HL-60 (cell line): ENCODE results near the gene PACS1.

ENCODE experiments used
- GABPA ChIP-seq: IDR thresholded peaks from 2 replicates; pipeline ENCODE4 v1.6.1; 2012; ENCODE audit warnings: low read depth
- POLR2AphosphoS5 ChIP-seq: IDR thresholded peaks from 2 replicates; pipeline ENCODE4 v1.6.1; 2012; ENCODE audit warnings: low read depth
- SPI1 ChIP-seq: IDR thresholded peaks from 2 replicates; pipeline ENCODE4 v1.6.1; 2012; ENCODE audit warnings: low read depth, mild to moderate bottlenecking, borderline replicate concordance
- TF ChIP-seq, protein P1 (sequence below): IDR thresholded peaks from one replicate; pipeline ENCODE4 v1.5.1; 2011; ENCODE audit warnings: low read length, control low read depth, inconsistent platforms; ENCODE audit not compliant: insufficient read depth
- TF ChIP-seq, protein P2 (sequence below): IDR thresholded peaks from 2 replicates; pipeline ENCODE4 v1.6.1; 2012; ENCODE audit warnings: low read depth; ENCODE audit not compliant: insufficient replicate concordance

DNA sequence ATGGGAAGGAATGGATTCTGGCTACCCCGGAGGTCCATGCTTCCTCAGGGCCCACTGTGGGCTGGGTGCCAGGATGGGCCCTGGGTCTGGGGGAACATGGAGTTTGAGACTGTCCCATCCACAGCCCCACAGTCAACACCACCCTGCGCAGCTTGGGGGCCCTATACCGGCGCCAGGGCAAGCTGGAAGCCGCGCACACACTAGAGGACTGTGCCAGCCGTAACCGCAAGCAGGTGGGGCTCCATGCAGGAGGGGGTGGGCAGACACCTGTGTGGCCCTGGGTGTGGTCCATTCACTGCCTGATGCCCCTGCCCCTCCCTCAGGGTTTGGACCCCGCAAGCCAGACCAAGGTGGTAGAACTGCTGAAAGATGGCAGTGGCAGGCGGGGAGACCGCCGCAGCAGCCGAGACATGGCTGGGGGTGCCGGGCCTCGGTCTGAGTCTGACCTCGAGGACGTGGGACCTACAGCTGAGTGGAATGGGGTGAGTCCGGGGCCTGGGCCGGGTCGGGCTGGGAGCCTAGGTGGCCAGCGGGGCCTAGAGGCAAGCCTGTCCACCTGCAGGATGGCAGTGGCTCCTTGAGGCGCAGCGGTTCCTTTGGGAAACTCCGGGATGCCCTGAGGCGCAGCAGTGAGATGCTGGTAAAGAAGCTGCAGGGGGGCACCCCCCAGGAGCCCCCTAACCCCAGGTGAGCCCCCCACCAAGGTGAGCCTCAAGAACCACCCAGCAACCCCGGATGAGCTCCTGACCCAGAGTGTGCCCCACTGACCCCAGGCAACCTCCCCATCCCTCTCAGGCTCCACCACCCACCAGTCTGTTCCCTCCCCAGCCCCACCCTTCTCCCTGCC is 195.7 kb downstream of the PACS1 start:
- TF ChIP-seq, protein P1, sequence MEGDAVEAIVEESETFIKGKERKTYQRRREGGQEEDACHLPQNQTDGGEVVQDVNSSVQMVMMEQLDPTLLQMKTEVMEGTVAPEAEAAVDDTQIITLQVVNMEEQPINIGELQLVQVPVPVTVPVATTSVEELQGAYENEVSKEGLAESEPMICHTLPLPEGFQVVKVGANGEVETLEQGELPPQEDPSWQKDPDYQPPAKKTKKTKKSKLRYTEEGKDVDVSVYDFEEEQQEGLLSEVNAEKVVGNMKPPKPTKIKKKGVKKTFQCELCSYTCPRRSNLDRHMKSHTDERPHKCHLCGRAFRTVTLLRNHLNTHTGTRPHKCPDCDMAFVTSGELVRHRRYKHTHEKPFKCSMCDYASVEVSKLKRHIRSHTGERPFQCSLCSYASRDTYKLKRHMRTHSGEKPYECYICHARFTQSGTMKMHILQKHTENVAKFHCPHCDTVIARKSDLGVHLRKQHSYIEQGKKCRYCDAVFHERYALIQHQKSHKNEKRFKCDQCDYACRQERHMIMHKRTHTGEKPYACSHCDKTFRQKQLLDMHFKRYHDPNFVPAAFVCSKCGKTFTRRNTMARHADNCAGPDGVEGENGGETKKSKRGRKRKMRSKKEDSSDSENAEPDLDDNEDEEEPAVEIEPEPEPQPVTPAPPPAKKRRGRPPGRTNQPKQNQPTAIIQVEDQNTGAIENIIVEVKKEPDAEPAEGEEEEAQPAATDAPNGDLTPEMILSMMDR: no peak
- TF ChIP-seq SPI1 (no peak), POLR2AphosphoS5 (no peak), GABPA (no peak)
- TF ChIP-seq, protein P2, sequence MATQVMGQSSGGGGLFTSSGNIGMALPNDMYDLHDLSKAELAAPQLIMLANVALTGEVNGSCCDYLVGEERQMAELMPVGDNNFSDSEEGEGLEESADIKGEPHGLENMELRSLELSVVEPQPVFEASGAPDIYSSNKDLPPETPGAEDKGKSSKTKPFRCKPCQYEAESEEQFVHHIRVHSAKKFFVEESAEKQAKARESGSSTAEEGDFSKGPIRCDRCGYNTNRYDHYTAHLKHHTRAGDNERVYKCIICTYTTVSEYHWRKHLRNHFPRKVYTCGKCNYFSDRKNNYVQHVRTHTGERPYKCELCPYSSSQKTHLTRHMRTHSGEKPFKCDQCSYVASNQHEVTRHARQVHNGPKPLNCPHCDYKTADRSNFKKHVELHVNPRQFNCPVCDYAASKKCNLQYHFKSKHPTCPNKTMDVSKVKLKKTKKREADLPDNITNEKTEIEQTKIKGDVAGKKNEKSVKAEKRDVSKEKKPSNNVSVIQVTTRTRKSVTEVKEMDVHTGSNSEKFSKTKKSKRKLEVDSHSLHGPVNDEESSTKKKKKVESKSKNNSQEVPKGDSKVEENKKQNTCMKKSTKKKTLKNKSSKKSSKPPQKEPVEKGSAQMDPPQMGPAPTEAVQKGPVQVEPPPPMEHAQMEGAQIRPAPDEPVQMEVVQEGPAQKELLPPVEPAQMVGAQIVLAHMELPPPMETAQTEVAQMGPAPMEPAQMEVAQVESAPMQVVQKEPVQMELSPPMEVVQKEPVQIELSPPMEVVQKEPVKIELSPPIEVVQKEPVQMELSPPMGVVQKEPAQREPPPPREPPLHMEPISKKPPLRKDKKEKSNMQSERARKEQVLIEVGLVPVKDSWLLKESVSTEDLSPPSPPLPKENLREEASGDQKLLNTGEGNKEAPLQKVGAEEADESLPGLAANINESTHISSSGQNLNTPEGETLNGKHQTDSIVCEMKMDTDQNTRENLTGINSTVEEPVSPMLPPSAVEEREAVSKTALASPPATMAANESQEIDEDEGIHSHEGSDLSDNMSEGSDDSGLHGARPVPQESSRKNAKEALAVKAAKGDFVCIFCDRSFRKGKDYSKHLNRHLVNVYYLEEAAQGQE: no peak
